Measurements from ENCODE around the gene CSH2. TPM values are rescaled to one million over a fixed set of nuclear protein-coding genes. Genes with fewer than 3 reads are reported as not detected.
A peak's percentile ranks its signal among the peaks of the same experiment; 100 is the strongest.

The CSH2 gene
- total RNA-seq, 1 experiment from 2014 or later: not detected

GRCh38 chr17:63833741-63834373 lies 39.6 kb downstream of the CSH2 start:
- DNase-seq (ENCODE audit: unreplicated experiment): no peak
- Mint-ChIP-seq H3K9me3 (ENCODE audit: unreplicated experiment) (no peaks in the 10 kb centered on the region), H3K4me1 (ENCODE audit: insufficient read depth, unreplicated experiment) (peaks cover 18% of the 10 kb centered on the region), H3K27ac (ENCODE audit: low read depth, unreplicated experiment) (no peak overlapping the region), H3K4me3 (ENCODE audit: unreplicated experiment) (no peak overlapping the region), H3K27me3 (ENCODE audit: insufficient read depth, unreplicated experiment) (no peaks in the 10 kb centered on the region), H3K36me3 (ENCODE audit: insufficient read depth, unreplicated experiment) (peaks cover 68% of the 10 kb centered on the region)
- intact Hi-C loops (cut with micrococcal nuclease): no loop called here
- CTCF ChIA-PET: interaction anchor here (0.6 to 2.4 kb wide), 16 partner anchors 9 to 237 kb away, joined by 3 to 9 read pairs (median 3); partner anchors contain the start of gene DDX42
- POLR2A ChIA-PET: interaction anchor here (0.7 to 1.7 kb wide), 3 partner anchors 7 to 61 kb away, joined by 3 to 7 read pairs (median 6); partner anchors contain the start of genes CCDC47 and DDX42
- BruUV-seq (replicated peaks): no TSS peak
- TF ChIP-seq CTCF (IDR thresholded peaks at IDR 0.05; ENCODE audit: unreplicated experiment): no peak

GRCh38 chr17:63833026-63833740 lies 40.3 kb downstream of the CSH2 start:
- no peak overlapping the region for H3K4me3 Mint-ChIP-seq (ENCODE audit: unreplicated experiment)
- H3K27me3 Mint-ChIP-seq (ENCODE audit: insufficient read depth, unreplicated experiment): no peaks in the 10 kb centered on the region
- no peak overlapping the region for H3K27ac Mint-ChIP-seq (ENCODE audit: low read depth, unreplicated experiment)
- intact Hi-C loops (cut with micrococcal nuclease): no loop called here
- H3K9me3 Mint-ChIP-seq (ENCODE audit: unreplicated experiment): no peaks in the 10 kb centered on the region
- peaks cover 15% of the 10 kb centered on the region for H3K4me1 Mint-ChIP-seq (ENCODE audit: insufficient read depth, unreplicated experiment)
- CTCF ChIA-PET: interaction anchor here (0.7 to 1.6 kb wide), 4 partner anchors 9 to 400 kb away, joined by 3 to 5 read pairs (median 4); no protein-coding TSS in a partner anchor
- TF ChIP-seq CTCF (IDR thresholded peaks at IDR 0.05; ENCODE audit: unreplicated experiment): no peak
- POLR2A ChIA-PET: interaction anchor here (1.0 to 1.2 kb wide), 2 partner anchors 8 to 60 kb away, joined by 3 to 6 read pairs; partner anchors contain the start of genes CCDC47 and DDX42
- H3K36me3 Mint-ChIP-seq (ENCODE audit: insufficient read depth, unreplicated experiment): peaks cover 71% of the 10 kb centered on the region
- TSS peak; percentile 31 for BruUV-seq (replicated peaks)
- no peak for DNase-seq (ENCODE audit: unreplicated experiment)

- Mint-ChIP-seq H3K4me3 (ENCODE audit: unreplicated experiment) (no peak overlapping the region), H3K9me3 (ENCODE audit: unreplicated experiment) (no peaks in the 10 kb centered on the region), H3K36me3 (ENCODE audit: insufficient read depth, unreplicated experiment) (peaks cover 78% of the 10 kb centered on the region), H3K4me1 (ENCODE audit: insufficient read depth, unreplicated experiment) (peaks cover 15% of the 10 kb centered on the region), H3K27ac (ENCODE audit: low read depth, unreplicated experiment) (no peak overlapping the region), H3K27me3 (ENCODE audit: insufficient read depth, unreplicated experiment) (no peaks in the 10 kb centered on the region)
- DNase-seq (ENCODE audit: unreplicated experiment): no peak
- no TSS peak for BruUV-seq (replicated peaks)
- intact Hi-C loops (cut with micrococcal nuclease): no loop called here
- ChIA-PET POLR2A (interaction anchor here (1.2 kb wide), 1 partner anchor 59 kb away, joined by 3 read pairs; the partner anchor contains the start of genes CCDC47 and DDX42), CTCF (interaction anchor here (0.7 to 1.0 kb wide), 2 partner anchors 8 to 399 kb away, joined by 3 to 5 read pairs; no protein-coding TSS in a partner anchor)
- no peak for TF ChIP-seq CTCF (IDR thresholded peaks at IDR 0.05; ENCODE audit: unreplicated experiment)
Measured at GRCh38 chr17:63832455-63832854, 41.0 kb downstream of the CSH2 start.

- Mint-ChIP-seq H3K4me1 (ENCODE audit: insufficient read depth, unreplicated experiment) (peaks cover 15% of the 10 kb centered on the region), H3K27ac (ENCODE audit: low read depth, unreplicated experiment) (no peak overlapping the region), H3K36me3 (ENCODE audit: insufficient read depth, unreplicated experiment) (peaks cover 78% of the 10 kb centered on the region), H3K9me3 (ENCODE audit: unreplicated experiment) (no peaks in the 10 kb centered on the region), H3K27me3 (ENCODE audit: insufficient read depth, unreplicated experiment) (no peaks in the 10 kb centered on the region), H3K4me3 (ENCODE audit: unreplicated experiment) (no peak overlapping the region)
- intact Hi-C loops (cut with micrococcal nuclease): no loop called here
- ChIA-PET POLR2A (interaction anchor here (1.2 to 8.7 kb wide), 3 partner anchors 9 to 59 kb away, joined by 3 to 187 read pairs (median 4); partner anchors contain the start of genes CCDC47, DDX42 and SMARCD2), CTCF (no interaction called here)
- no TSS peak for BruUV-seq (replicated peaks)
- no peak for DNase-seq (ENCODE audit: unreplicated experiment)
- TF ChIP-seq CTCF (IDR thresholded peaks at IDR 0.05; ENCODE audit: unreplicated experiment): no peak
Measured at GRCh38 chr17:63832014-63832413, 41.5 kb downstream of the CSH2 start.
